AG04450 (cell line): Measurements from ENCODE around the gene PARD3B. TPM values are rescaled to one million over a fixed set of nuclear protein-coding genes. Genes with fewer than 3 reads are reported as not detected.

Source experiments
- CTCF ChIA-PET: fragments of 300-600, 350-600 bp; formaldehyde crosslinking; extraction: SDS; loops from one replicate; lab custom pipeline; 2022; ENCODE audit warnings: antibody characterized with exemption, inconsistent platforms; lab: Charles Lee
- POLR2A ChIA-PET: fragments of 350-600 bp; formaldehyde crosslinking; extraction: SDS; loops from one replicate; lab custom pipeline; 2021; ENCODE audit warnings: antibody characterized with exemption, inconsistent platforms; lab: Yijun Ruan, JAX
- DNase-seq: peaks from one replicate; pipeline ENCODE4 v3.0.0-alpha.2; 2011; ENCODE audit warnings: low read depth, low spot score
- H3K27ac ChIP-seq: one replicate; pipeline ENCODE4 v1.5.1; 2012; ENCODE audit warnings: low read depth, low read length, control low read depth
- H3K27me3 ChIP-seq: one replicate; pipeline ENCODE4 v1.6.0; 2012; ENCODE audit warnings: low read length; ENCODE audit not compliant: control insufficient read depth, insufficient read depth
- H3K4me3 ChIP-seq: 2 replicates; pipeline ENCODE4 v1.5.1; 2011; ENCODE audit warnings: mild to moderate bottlenecking, low read depth, low read length, control low read depth
- H3K9me3 ChIP-seq: 2 replicates; pipeline ENCODE4 v1.5.1; 2012; ENCODE audit warnings: low read length; ENCODE audit not compliant: control insufficient read depth, insufficient read depth
- polyA plus RNA-seq: library from polyadenylated mRNA; depleted of rRNA; stranded (reverse); fragments of >200 nt; gene quantifications from 2 replicates; pipeline ENCODE4 v1.2.3, GENCODE V29; 2011
- TF ChIP-seq, protein P1 (sequence below): IDR thresholded peaks from 2 replicates; pipeline ENCODE4 v1.5.1; 2011; ENCODE audit warnings: low read depth, low read length, control low read depth, inconsistent platforms

PARD3B gene
- polyA plus RNA-seq, 1 experiment: 8.5 TPM

DNA sequence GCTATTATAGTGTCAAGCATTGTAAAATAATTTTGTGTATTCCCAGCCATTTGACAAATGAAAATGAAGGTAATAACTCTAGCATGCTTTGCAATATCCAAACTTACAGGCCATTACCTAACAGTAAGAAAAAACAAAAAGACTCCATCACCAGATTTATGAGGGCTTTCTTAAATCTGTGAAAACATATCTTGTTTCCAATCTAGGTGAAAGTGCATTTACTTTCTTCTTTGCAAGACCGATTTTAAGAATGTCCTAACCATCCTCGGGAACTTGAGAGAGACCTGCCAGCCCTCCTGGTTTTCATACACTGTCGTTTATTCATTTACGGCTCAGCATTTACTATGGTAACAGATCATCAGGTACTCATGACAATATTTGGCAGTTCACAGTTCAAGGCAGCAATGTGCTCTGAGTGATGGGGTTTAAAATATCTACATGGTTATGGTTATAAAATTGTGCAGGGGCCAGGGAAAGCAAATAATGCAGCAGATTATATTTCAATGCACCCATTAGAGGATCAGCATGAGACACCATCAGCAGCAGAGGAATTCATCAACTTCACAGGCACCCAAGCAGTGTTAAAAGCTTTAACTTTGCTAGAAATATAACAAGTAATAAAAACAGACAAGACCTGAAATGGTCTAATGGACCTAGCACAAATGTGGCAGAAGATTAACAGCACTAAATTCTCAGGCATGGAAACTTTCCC is 34.4 kb upstream of the PARD3B start:
- ChIA-PET CTCF (no interaction called here), POLR2A (no interaction called here)
- TF ChIP-seq, protein P1, sequence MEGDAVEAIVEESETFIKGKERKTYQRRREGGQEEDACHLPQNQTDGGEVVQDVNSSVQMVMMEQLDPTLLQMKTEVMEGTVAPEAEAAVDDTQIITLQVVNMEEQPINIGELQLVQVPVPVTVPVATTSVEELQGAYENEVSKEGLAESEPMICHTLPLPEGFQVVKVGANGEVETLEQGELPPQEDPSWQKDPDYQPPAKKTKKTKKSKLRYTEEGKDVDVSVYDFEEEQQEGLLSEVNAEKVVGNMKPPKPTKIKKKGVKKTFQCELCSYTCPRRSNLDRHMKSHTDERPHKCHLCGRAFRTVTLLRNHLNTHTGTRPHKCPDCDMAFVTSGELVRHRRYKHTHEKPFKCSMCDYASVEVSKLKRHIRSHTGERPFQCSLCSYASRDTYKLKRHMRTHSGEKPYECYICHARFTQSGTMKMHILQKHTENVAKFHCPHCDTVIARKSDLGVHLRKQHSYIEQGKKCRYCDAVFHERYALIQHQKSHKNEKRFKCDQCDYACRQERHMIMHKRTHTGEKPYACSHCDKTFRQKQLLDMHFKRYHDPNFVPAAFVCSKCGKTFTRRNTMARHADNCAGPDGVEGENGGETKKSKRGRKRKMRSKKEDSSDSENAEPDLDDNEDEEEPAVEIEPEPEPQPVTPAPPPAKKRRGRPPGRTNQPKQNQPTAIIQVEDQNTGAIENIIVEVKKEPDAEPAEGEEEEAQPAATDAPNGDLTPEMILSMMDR: no peak
- Histone ChIP-seq H3K27ac (no peak overlapping the region), H3K9me3 (no peaks in the 10 kb centered on the region), H3K4me3 (no peak overlapping the region), H3K27me3 (no peaks in the 10 kb centered on the region)
- DNase-seq: no peak

DNA sequence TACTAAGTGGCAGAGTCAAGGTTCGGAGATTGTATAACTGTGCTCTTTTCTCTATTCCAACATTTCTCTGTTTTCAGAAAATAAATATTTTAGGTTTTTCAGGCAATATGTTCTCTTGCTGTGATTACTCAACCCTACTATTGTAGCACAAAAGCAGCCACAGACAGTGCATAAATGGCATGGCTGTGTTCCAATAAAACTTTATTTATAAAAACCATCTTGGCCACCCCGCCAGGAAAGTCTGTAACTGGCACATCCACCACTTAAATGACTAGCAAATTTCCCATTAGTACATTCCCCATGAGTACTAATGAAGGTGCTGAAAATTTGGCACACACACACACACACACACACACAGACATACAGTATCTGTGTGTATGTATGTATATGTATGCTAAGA is 30.8 kb upstream of the PARD3B start:
- no peak overlapping the region for H3K4me3 ChIP-seq
- POLR2A ChIA-PET: no interaction called here
- TF ChIP-seq, protein P1: no peak
- H3K9me3 ChIP-seq: no peaks in the 10 kb centered on the region
- H3K27ac ChIP-seq: no peak overlapping the region
- CTCF ChIA-PET: no interaction called here
- no peak for DNase-seq
- H3K27me3 ChIP-seq: no peaks in the 10 kb centered on the region

DNA sequence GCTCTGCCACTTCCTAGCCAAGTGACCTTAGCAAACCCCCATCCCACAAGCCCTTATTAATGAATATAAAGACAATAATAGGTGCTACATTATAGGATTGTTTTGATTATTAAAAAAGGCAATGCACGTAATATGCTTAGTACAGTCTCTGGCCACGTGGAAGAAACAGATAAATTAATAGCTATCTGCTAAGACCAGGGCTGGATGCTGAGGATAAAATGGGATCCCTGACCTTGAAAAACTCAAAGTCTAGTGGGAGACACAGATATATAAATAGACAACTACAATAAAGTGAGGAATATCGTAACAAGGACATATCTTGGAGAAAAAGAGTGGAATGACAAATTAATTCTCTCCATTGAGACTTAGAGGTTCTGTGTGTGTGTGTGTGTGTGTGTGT is 29.9 kb upstream of the PARD3B start:
- ChIA-PET POLR2A (no interaction called here), CTCF (no interaction called here)
- Histone ChIP-seq H3K27me3 (no peaks in the 10 kb centered on the region), H3K9me3 (no peaks in the 10 kb centered on the region), H3K4me3 (no peak overlapping the region), H3K27ac (no peak overlapping the region)
- TF ChIP-seq, protein P1: no peak
- DNase-seq: no peak

DNA sequence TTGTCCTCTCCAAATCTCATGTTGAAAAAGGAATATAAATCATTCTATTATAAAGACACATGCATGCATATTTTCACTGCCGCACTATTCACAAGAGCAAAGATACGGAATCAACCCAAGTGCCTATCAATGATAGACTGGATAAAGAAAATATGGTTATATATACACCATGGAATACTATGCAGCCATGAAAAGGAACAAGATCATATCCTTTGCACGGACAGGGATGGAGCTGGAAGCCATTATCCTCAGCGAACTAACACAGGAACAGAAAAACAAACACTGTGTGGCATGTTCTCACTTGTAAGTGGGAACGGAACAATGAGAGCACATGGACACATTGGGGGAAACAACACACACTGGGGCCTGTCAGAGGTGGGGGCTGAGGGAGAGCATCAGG is 28.1 kb upstream of the PARD3B start:
- POLR2A ChIA-PET: no interaction called here
- Histone ChIP-seq H3K9me3 (no peaks in the 10 kb centered on the region), H3K27me3 (no peaks in the 10 kb centered on the region), H3K4me3 (no peak overlapping the region), H3K27ac (no peak overlapping the region)
- TF ChIP-seq, protein P1: no peak
- no peak for DNase-seq
- CTCF ChIA-PET: interaction anchor here (0.7 kb wide), 1 partner anchor 175 kb away, joined by 3 read pairs; no protein-coding TSS in a partner anchor

DNA sequence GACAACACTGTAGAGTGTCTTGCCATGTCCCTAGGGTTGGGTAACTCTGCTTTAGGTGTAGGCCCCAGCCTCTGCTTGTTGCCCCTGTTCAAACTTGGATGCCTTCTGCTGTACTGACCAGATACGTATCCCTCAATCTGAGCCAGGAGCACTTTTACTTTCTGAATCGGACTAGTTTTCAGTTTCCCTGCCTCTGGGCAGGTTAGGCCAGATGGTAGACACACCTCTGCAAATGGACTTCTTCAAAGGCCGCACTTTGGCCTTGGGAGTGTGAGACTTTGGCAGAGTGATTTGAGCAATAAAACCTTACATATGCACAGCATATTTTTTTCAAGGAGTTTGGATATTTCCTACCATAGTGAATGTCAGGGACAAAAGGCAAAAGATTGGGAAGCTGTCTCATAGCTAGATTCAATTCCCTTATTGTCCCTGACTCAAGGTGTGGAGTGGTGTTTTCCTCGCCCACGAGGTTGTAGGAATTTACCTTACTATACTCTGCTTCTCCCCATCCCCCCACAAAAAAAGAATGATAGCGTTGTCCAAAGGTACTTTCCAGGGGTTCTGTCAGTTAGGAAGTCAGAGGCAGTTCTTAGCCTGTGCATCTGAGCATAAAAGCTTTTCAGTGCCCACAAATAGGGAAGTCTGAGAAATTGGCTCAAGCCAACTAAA is 15.3 kb upstream of the PARD3B start:
- Histone ChIP-seq H3K27me3 (no peaks in the 10 kb centered on the region), H3K9me3 (no peaks in the 10 kb centered on the region), H3K27ac (no peak overlapping the region), H3K4me3 (no peak overlapping the region)
- TF ChIP-seq, protein P1: no peak
- DNase-seq: no peak
- ChIA-PET CTCF (no interaction called here), POLR2A (no interaction called here)
